ENCODE results near the gene C1orf141. TPM values are rescaled to one million over a fixed set of nuclear protein-coding genes. Genes with fewer than 3 reads are reported as not detected.
"Not testable (repeated sequence)": the region's sequence is repeated elsewhere in the genome, so short reads cannot be mapped to it uniquely, and the experiment has no call there.

C1orf141 gene
- total RNA-seq, 2 experiments from 2014 or later = not detected

GRCh38 chr1:67150931-67151330 is 16.2 kb upstream of the C1orf141 start:
- Mint-ChIP-seq H3K27ac (no peak overlapping the region), H3K36me3 (ENCODE audit: low read depth) (no peaks in the 10 kb centered on the region), H3K4me1 (ENCODE audit: low read depth) (peaks cover 24% of the 10 kb centered on the region), H3K27me3 (no peaks in the 10 kb centered on the region), H3K9me3 (no peaks in the 10 kb centered on the region), H3K4me3 (no peak overlapping the region)
- Histone ChIP-seq H3K27me3 (ENCODE audit: control insufficient read depth in 1 of 2, insufficient read depth in 2 of 2, low read length in 2 of 2) (no peaks in the 10 kb centered on the region), H3K4me1 (ENCODE audit: insufficient read depth, low read length) (peaks cover 9% of the 10 kb centered on the region), H3K4me3 (ENCODE audit: low read length) (no peak overlapping the region), H3K9me3 (ENCODE audit: control insufficient read depth in 1 of 2, insufficient read depth in 1 of 2, low read length in 2 of 2) (no peaks in the 10 kb centered on the region), H3K27ac (ENCODE audit: low read depth in 1 of 2, low read length in 2 of 2) (no peak overlapping the region), H3K36me3 (ENCODE audit: insufficient read depth, low read length) (no peaks in the 10 kb centered on the region)
- TF ChIP-seq CTCF (IDR thresholded peaks at IDR 0.05) = no peak
- ChIA-PET POLR2A (no interaction called here), CTCF (interaction anchor here (0.8 to 3.6 kb wide), 5 partner anchors 15 to 386 kb away, joined by 3 to 22 read pairs (median 19); partner anchors contain the start of gene IL23R)
- no peak for ATAC-seq (ENCODE audit: poor library complexity)
- DNase-seq = no peak
- intact Hi-C loops (cut with DNase I, micrococcal nuclease) = no loop called here

- H3K9me3 Mint-ChIP-seq = no peaks in the 10 kb centered on the region
- intact Hi-C loops (cut with DNase I, micrococcal nuclease) = loop anchor here (1.0 to 10.0 kb wide), 7 partner anchors 62 to 386 kb away; partner anchors contain the start of genes SERBP1 (in 1 of the 2) and SLC35D1 (in 1 of the 2)
- H3K27ac Mint-ChIP-seq = no peak overlapping the region
- H3K27me3 Mint-ChIP-seq = no peaks in the 10 kb centered on the region
- H3K36me3 ChIP-seq (ENCODE audit: insufficient read depth, low read length) = no peaks in the 10 kb centered on the region
- H3K36me3 Mint-ChIP-seq (ENCODE audit: low read depth) = no peaks in the 10 kb centered on the region
- TF ChIP-seq CTCF (IDR thresholded peaks at IDR 0.05) = peak; percentile 85
- peaks cover 31% of the 10 kb centered on the region for H3K4me1 Mint-ChIP-seq (ENCODE audit: low read depth)
- H3K4me1 ChIP-seq (ENCODE audit: insufficient read depth, low read length) = peaks cover 9% of the 10 kb centered on the region
- H3K4me3 ChIP-seq (ENCODE audit: low read length) = no peak overlapping the region
- ChIA-PET POLR2A (interaction anchor here (0.6 to 2.2 kb wide), 10 partner anchors 10 to 387 kb away, joined by 3 to 15 read pairs (median 4); partner anchors contain the start of genes DNAI4, MIER1 and SLC35D1), CTCF (interaction anchor here (0.7 to 3.6 kb wide), 18 partner anchors 12 to 424 kb away, joined by 3 to 22 read pairs (median 4); partner anchors contain the start of genes IL23R and MIER1)
- no peaks in the 10 kb centered on the region for H3K27me3 ChIP-seq (ENCODE audit: control insufficient read depth in 1 of 2, insufficient read depth in 2 of 2, low read length in 2 of 2)
- no peaks in the 10 kb centered on the region for H3K9me3 ChIP-seq (ENCODE audit: control insufficient read depth in 1 of 2, insufficient read depth in 1 of 2, low read length in 2 of 2)
- ATAC-seq (ENCODE audit: poor library complexity) (peak; percentile 93), DNase-seq (peak; percentile 32 to 83 (median 56))
- no peak overlapping the region for H3K27ac ChIP-seq (ENCODE audit: low read depth in 1 of 2, low read length in 2 of 2)
- no peak overlapping the region for H3K4me3 Mint-ChIP-seq
These were observed 14.5 kb upstream of the C1orf141 start for GRCh38 chr1:67149179-67149770.

- no peak for TF ChIP-seq CTCF (IDR thresholded peaks at IDR 0.05)
- Mint-ChIP-seq H3K27ac (no peak overlapping the region), H3K36me3 (ENCODE audit: low read depth) (no peaks in the 10 kb centered on the region), H3K4me1 (ENCODE audit: low read depth) (peaks cover 37% of the 10 kb centered on the region), H3K9me3 (no peaks in the 10 kb centered on the region), H3K4me3 (no peak overlapping the region), H3K27me3 (no peaks in the 10 kb centered on the region)
- H3K4me3 ChIP-seq (ENCODE audit: low read length) = no peak overlapping the region
- no peaks in the 10 kb centered on the region for H3K27me3 ChIP-seq (ENCODE audit: control insufficient read depth in 1 of 2, insufficient read depth in 2 of 2, low read length in 2 of 2)
- ChIA-PET POLR2A (interaction anchor here (0.6 to 2.2 kb wide), 10 partner anchors 10 to 387 kb away, joined by 3 to 15 read pairs (median 4); partner anchors contain the start of genes DNAI4, MIER1 and SLC35D1), CTCF (interaction anchor here (0.8 to 3.6 kb wide), 16 partner anchors 11 to 423 kb away, joined by 3 to 22 read pairs (median 4); partner anchors contain the start of genes IL23R and MIER1)
- no peak overlapping the region for H3K27ac ChIP-seq (ENCODE audit: low read depth in 1 of 2, low read length in 2 of 2)
- peak; percentile 21 for ATAC-seq (ENCODE audit: poor library complexity)
- H3K36me3 ChIP-seq (ENCODE audit: insufficient read depth, low read length) = no peaks in the 10 kb centered on the region
- H3K9me3 ChIP-seq (ENCODE audit: control insufficient read depth in 1 of 2, insufficient read depth in 1 of 2, low read length in 2 of 2) = no peaks in the 10 kb centered on the region
- DNase-seq = no peak
- H3K4me1 ChIP-seq (ENCODE audit: insufficient read depth, low read length) = peaks cover 9% of the 10 kb centered on the region
- intact Hi-C loops (cut with DNase I, micrococcal nuclease) = loop anchor here (1.0 to 10.0 kb wide), 7 partner anchors 62 to 385 kb away; partner anchors contain the start of genes SERBP1 (in 1 of the 2) and SLC35D1 (in 1 of the 2)
These were observed 13.9 kb upstream of the C1orf141 start for GRCh38 chr1:67148516-67149178.

GRCh38 chr1:67147973-67148372 is 13.2 kb upstream of the C1orf141 start:
- not testable (repeated sequence) for H3K4me3 ChIP-seq (ENCODE audit: low read length); H3K9me3 Mint-ChIP-seq; H3K27ac Mint-ChIP-seq; H3K27me3 Mint-ChIP-seq; H3K9me3 ChIP-seq (ENCODE audit: control insufficient read depth in 1 of 2, insufficient read depth in 1 of 2, low read length in 2 of 2); H3K36me3 Mint-ChIP-seq (ENCODE audit: low read depth); H3K27ac ChIP-seq (ENCODE audit: low read depth in 1 of 2, low read length in 2 of 2); H3K27me3 ChIP-seq (ENCODE audit: control insufficient read depth in 1 of 2, insufficient read depth in 2 of 2, low read length in 2 of 2); ATAC-seq (ENCODE audit: poor library complexity); DNase-seq; H3K4me1 ChIP-seq (ENCODE audit: insufficient read depth, low read length); H3K4me3 Mint-ChIP-seq; H3K36me3 ChIP-seq (ENCODE audit: insufficient read depth, low read length)
- peaks cover 44% of the 10 kb centered on the region for H3K4me1 Mint-ChIP-seq (ENCODE audit: low read depth)
- intact Hi-C loops (cut with DNase I, micrococcal nuclease) = loop anchor here in 1 of 2 experiments (2.0 to 10.0 kb wide), 4 partner anchors 63 to 354 kb away; partner anchors contain the start of genes SERBP1 and SLC35D1
- POLR2A ChIA-PET = interaction anchor here (0.9 to 2.2 kb wide), 4 partner anchors 9 to 152 kb away, joined by 3 to 15 read pairs (median 10); partner anchors contain the start of gene SLC35D1
- CTCF ChIA-PET = interaction anchor here (0.9 to 3.6 kb wide), 4 partner anchors 65 to 383 kb away, joined by 3 to 22 read pairs (median 20); no protein-coding TSS in a partner anchor
